Ramos (cell line): ENCODE measurements around the gene HBQ1.
"Not testable (repeated sequence)": the region's sequence is repeated elsewhere in the genome, so short reads cannot be mapped to it uniquely, and the experiment has no call there.

Experiments
- in situ Hi-C: fragments of 300-500 bp; cut with MboI; formaldehyde crosslinking; loops from one replicate; pipeline ENCODE4 v1.14.3; 2022; ENCODE audit warnings: low sequenced_read_pairs; ENCODE audit not compliant: unreplicated experiment

HBQ1 gene

DNA sequence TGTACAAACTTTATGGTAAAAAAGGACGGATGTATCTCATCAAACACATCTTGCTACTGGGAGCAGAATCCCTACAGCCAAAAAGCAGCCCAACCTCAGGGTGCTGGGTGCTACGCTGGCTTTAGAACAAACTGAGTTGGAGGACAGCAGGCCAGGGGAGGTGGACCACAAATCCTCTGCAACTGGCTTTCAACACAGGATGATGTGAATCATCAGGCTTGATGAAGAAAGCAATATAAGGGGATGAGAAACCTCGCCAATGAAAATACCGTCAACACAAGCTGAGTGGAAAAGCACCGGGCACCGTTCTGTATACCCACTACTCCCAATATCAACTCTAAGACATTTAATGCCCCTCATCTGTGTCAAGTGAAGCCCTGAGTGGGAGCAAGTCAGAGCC lies 14.3 kb downstream of the HBQ1 start:
- in situ Hi-C loops, result loop anchor here (5.0 kb wide), 1 partner anchor 87 kb away; no protein-coding TSS in a partner anchor

DNA sequence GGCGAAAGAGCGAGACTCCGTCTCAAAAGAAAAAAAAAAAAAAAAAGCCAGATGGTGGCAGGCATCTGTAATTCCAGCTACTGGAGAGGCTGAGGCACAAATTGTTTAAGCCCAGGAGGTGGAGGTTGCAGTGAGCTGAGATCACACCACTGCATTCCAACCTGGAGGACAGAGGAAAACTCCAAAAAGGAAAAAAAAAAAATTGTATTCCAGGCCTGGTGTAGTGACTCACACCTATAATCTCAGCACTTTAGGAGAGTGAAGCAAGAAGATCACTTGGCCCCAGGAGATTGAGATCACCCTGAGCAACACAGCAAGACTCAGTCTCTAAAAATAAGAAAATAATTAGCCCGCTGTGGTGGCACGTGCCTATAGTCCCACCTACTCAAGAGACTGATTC lies 20.1 kb downstream of the HBQ1 start:
- in situ Hi-C loops, result no loop called here

DNA sequence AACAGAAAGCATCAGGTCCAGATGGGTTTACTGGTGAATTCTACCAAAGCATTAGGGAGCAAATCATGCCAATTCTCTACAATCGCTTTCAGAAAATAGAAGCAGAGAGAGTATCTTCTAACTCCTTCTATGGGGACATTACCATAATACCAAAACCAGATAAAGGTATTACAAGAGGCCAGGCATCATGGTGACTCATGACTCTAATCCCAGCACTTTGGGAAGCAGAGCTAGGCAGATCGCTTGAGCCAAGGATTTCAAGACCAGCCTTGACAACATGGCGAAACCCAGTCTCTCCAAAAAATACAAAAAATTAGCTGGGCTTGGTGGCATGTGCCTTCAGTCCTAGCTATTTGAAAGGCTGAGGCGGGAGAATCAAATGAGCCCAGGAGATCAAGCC lies 23.0 kb downstream of the HBQ1 start:
- in situ Hi-C loops, result no loop called here

DNA sequence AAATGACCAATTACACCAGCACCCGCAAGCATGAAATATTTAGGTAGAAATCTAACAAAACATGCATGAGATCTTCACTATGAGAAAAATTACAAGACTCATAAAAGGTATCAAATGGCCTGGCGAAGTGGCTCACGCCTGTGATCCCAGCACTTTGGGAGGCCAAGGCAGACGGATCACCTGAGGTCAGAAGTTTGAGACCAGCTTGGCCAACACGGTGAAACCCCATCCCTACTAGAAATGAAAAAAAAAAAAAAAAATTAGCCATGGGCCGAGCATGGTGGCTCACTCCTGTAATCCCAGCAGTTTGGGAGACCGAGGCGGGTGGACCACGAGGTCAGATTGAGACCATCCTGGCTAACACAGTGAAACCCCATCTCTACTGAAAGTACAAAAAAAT lies 23.8 kb downstream of the HBQ1 start:
- in situ Hi-C loops, result not testable (repeated sequence)

DNA sequence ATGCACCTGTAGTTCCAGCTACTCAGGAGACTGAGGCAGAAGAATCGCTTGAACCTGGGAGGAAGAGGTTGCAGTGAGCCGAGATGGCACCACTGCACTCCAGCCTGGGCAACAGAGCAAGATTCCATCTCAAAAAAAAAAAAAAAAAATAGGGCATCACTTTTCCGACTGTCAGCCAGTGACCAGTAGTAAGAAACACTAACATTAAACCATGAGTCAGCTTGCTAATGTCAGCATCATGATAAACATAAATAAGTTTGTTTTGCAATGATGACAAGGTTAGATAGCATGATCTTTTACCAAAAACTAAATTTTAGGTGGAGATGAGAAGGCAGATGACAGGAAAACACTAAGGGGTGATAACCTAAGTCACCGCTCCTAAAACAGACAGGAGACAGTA lies 29.1 kb downstream of the HBQ1 start:
- in situ Hi-C loops, result not testable (repeated sequence)

DNA sequence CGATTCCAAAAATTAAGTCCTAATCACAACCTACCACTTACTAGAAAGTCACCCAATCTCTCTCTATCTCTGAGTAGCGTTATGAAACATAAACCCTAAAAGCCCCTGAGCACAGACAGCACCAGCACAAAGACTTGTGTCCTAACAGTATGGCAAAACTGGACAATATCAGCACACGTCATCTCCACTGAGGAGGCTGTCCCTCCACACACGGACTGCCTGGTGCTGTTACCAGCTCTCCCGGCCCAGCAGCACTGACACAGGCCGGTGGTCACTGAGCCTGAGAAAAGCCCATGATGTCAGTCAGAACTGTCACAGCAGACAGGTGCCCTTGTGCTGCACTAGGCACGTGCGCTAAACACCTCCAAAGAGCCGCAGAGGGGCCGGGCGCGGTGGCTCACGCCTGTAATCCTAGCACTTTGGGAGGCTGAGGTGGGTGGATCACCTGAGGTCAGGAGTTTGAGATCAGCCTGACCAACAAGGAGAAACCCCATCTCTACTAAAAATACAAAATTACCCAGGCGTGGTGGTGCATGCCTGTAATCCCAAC lies 31.4 kb downstream of the HBQ1 start:
- in situ Hi-C loops, result not testable (repeated sequence)

DNA sequence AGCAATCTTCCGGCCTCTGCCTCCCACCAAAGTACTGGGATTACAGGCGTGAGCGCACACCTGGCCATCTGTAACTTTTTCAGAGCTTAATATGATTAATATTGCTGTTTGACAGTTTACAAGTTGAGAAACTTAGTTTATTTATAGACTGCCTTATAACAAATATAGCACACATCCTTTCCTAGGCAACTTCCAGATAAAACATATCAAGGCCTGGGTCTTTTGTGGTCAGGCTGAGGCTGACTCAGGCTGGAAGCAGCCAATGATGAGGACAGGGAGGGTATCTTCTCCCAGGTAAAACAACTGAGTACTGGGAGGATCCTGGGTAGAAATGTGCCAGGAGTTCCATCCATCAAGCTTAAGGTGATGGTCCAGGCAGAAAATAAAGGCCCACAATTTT lies 32.7 kb downstream of the HBQ1 start:
- in situ Hi-C loops, result no loop called here

DNA sequence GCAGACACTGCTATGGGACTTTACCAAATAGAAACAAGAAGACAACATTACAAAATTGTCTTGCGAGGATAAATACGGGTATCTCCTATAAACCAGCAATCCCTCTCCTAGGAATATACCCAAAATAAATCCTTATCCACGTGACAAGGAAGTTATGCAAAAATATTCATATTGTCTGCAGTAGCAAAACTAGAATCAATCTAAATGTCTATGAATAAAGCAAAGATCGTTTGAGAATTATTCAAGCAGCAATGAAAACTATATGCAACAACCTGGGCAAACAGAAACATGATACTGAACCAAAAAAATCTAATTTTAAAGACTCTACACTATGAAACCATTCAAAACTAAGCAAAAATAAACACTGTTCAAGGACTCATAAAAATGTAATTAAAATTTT lies 39.8 kb downstream of the HBQ1 start:
- in situ Hi-C loops, result no loop called here

DNA sequence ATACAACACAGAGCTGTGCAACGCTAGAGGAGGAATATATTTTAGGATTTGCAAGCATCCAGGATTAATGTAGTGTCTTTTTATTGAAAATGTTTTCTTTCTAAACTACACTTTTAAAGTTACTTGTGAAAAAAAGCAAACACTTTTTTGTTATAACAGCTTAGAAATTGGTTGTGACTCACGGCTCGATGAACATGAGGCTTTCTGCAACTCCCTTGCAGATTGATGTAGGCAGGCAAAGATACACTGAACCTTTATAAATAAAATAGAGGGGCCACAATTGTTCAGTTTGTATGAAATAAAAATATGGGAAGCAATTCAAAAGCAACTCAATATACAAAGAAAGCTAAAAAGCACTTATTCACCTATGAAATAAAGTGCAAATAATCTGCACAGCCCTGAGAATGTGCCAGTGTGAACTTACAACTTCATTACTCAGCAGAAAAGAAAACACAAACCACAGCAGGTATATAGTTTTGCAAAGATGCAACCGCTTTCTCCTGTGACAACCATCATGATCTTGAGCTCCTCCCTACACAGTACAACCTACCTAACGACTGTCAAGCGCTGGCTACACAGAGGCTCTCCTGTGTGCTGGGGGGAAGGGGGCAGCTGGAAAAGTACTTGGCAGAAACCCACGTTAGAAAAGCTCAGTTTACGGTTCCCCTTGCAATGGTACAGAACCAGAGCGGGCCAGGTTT lies 48.0 kb downstream of the HBQ1 start:
- in situ Hi-C loops, result no loop called here

DNA sequence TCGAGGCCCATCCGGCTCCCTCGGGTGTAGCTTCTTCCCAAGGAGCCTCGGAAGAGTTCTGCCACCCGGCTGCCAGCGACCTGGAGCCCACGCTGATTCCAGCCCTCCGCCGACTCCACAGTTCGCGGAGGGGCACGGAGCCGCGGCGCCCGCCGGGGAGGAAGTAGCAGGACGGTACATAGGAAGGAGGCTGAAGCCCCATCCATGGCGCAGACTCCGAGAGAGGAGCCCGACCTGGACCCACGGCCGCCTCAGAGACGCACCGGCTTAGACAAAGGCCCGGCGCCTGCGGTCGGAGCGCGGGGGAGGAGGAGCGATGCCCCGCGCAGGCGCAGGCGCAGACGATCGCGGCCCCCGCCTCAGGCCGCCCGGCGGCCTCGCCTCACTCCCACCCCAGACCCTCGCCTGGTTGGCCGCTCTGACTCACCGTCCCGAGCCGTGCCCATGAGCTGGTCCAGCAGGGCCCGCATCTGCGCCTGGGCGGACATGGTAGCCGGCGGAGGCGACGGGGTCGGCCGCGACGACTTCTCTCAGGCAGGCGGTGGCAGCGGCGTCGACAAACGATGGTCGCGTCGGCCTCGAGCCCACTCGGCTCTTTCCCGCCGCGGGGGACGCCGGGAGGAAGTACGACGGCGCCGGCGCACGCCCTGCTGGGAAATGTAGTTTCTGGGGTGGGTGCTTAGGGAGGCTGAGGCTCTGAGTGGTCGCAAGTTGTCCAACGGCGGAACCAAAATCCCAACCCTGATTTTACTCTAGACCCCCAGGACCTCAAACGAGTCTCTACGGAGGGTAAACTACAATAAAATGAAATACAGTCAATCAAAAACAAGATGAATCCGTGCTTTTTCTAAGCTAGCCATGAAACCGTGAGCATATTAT lies 48.8 kb downstream of the HBQ1 start, which contains the start of gene LUC7L:
LUC7L (minus strand) TSS at position 598 of the 879 bp plus-strand sequence; CDS start at position 488, 110 bp downstream.
- in situ Hi-C loops, result no loop called here

DNA sequence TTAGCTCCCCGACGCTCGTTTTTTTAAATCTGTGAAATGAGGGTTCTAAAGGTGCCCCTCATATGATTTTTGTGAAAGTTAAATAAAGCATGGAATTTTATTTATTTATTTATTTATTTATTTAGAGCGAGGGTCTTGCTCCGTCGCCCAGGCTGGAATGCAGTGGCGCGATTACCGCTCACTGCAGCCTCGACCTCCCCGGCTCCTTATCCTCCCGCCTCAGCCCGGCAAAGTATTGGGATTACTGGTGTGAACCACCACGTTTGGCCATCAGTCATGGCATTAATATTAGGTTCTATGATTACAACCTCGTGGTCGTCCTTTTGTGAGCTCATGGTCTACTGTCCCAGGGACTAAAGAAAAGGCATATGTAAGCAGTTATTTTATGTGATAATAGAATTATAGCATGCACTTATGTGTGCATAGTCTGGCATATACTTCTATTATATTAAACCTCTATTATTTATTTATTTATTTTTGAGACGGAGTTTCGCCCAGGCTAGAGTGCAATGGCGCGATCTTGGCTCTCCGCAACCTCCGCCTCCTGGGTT lies 49.5 kb downstream of the HBQ1 start:
- in situ Hi-C loops, result no loop called here

DNA sequence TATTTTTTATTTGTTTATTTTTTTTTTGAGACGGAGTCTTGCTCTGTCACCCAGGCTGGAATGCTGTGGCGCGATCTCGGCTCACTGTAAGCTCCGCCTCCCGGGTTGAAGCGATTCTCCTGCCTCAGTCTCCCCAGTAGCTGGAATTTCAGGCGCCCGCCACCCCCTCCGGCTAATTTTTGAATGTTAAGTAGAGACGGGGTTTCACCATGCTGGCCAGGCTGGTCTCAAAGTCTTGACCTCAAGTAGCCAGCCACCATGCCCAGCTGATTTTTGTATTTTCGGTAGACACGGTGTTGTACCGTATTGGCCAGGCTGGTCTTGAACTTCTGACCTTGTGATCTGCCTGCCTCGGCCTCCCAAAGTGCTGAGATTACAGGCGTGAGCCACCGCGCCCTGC lies 50.1 kb downstream of the HBQ1 start:
- in situ Hi-C loops, result not testable (repeated sequence)
